NCI-H69 (cell line): ENCODE measurements around the gene LSM5.
A peak's percentile ranks its signal among the peaks of the same experiment; 100 is the strongest.

Experiments
- DNase-seq: peaks from one replicate; lab custom pipeline; 2025; lab: John Stamatoyannopoulos, UW

Gene LSM5

GRCh38 chr7:32462451-32462850 is 27.7 kb downstream of the LSM5 start:
- no peak for DNase-seq

DNA sequence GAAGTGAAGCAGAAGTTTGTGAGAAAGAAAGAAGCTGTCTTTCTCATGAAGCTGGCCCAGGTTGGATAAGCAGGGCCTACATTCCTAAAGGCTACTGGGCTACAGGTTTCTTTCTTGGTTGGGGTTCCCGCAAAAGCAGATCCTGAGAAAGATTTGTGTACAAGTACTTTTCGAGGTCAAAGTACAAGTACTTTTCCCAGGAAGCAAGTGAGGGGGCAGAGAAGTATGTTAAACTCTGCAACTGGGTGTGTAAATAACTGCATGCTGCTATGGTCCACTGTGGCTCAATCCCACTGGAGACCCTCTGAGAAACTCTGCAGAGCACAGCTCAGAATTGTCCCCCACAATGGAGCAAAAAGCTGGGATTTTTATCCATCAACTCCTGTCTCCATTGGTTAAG is 28.7 kb downstream of the LSM5 start:
- DNase-seq: no peak

GRCh38 chr7:32459788-32460187 is 30.4 kb downstream of the LSM5 start:
- DNase-seq: no peak

- DNase-seq: no peak
Measured at GRCh38 chr7:32458025-32458424, 32.2 kb downstream of the LSM5 start.

DNA sequence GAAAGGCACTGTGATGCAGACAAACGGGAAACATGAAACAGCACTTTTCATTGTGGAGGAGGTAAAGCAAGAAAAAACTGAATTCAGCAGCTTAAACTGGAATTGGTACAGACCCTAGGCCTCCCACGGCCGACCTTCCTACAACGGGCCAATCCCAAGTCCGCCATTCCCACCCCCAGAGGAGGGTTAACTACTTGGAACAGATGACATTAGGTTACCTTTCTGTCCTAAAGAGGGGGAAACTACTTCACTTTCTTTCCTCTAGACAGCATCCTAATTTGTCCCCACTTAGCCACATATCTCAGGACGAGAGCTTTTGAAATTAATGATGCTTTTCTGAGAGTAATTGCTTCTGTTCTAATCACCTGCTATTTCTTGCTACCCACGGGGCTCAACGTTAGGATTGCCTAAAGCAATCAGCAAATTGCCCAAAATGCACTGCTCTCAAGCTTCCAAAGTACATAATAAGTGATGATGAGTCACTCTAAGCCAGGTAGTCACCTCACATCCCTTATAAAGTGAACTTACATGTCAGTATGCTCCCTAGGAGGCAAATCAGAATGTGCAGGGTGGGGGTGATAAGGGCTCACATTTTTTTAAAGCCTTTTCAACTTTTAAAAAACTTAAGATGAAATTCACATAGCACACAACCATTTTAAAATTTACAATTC is 36.7 kb downstream of the LSM5 start:
- DNase-seq: peak; percentile 80

DNA sequence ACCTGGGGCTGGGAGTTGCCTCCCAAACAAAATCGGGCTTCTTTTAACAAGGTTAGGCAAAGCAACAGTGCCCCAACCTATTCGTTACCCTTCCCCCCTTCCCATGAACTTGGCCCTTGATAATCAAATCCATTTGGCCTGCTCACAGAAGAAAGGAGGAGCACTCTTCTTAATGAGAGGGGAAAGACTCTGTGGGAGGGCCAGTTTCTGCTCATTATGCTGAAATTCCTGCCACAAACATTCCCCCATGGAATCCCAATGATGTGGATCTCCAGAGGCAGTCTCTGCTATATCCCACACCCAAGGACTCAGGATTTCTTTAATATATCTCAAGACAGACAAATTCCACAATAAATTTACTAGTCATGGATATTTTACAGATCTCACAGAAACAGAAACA is 43.0 kb downstream of the LSM5 start:
- peak; percentile 63 for DNase-seq

DNA sequence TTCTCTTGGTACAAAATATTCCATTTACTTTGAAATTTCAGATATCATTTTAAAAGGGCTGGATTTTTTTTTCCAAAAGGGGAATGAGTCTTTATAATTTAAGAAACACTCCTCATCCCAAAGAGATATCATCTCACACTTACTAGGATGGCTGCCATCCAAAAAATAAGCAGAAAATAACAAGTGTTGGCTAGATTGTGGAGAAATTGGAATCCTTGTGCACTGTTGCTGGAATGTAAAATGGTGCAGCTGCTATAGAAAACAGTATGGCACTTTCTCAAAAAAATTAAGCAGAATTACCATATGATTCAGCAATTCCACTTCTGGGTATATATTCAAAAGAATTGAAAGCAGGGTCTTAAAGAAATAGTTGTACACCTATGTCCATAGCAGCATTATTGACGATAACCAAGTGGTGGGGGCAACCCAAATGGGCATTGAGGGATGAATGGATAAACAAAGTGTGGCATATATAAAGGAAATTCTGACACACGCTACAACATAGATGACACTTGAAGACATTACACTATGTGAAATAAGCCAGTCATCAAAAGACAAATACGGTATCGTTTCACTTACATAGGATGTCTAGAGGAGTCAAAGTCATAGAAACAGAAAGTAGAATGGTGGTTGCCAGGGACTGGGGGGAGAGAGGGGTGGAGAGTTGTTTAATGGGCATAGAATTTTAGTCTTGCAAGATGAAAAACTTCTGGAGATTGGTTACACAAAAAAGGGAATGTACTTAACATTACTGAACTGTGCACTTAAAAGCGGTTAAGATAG is 53.8 kb downstream of the LSM5 start:
- DNase-seq: no peak
